ENCODE measurements around the gene SH3GL1. TPM values are rescaled to one million over a fixed set of nuclear protein-coding genes. Genes with fewer than 3 reads are reported as not detected.
"Not testable (repeated sequence)": the region's sequence is repeated elsewhere in the genome, so short reads cannot be mapped to it uniquely, and the experiment has no call there.

Gene SH3GL1
- total RNA-seq, 1 donor from 2014 or later, result 49.2 TPM

DNA sequence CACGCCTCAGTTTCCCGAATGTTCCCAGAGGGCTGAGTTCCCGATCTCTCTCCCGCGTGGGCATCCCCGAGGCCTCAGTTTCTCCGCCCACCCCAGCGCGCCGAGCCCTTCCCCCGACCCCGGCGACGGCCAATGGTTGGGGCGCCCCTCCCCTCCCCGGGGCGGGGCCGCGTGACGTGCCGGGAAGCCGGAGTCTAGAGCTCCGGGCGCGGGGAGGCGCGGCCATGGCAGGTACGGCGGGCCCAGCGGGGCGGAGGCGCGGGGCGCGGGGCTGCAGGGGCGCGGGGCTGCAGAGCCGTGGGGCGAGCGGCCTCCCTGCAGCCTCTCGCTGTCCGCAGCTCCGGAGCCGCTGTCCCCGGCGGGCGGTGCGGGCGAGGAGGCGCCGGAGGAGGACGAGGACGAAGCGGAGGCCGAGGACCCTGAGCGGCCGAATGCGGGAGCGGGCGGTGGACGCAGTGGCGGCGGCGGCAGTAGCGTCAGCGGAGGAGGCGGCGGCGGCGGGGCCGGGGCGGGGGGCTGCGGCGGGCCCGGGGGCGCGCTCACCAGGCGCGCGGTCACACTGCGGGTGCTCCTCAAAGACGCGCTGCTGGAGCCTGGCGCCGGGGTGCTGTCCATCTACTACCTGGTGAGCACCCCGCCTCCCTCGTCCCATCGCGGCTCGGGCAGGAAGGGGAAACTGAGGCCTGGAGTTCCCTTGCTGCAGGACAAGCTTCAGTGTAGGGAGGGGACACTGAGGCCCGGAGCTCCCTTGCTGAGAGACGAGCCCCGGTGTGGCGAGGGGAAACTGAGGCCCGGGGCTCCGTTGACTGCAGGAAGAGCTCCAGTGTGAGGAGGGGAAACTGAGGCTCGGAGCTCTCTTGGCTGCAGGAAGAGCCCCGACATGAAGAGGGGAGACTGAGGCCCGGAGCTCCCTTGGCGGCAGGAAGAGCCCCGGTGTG lies 56.7 kb downstream of the SH3GL1 start, which contains the start of gene MPND:
Gene MPND, plus strand, starts transcription at position 193 of the 938 bp plus-strand sequence. Its CDS starts 32 bp downstream, at position 225.
- intact Hi-C loops (cut with micrococcal nuclease), result loop anchor here (1.0 to 2.0 kb wide), 3 partner anchors 15 to 57 kb away; partner anchors contain the start of gene SH3GL1
- H3K27ac Mint-ChIP-seq, result peak within 1 kb of the TSS; percentile 91
- no peaks in the 10 kb centered on the region for H3K9me3 Mint-ChIP-seq
- DNase-seq (ENCODE audit: low spot score), result peak; percentile 92
- peaks cover 13% of the 10 kb centered on the region for H3K36me3 Mint-ChIP-seq (ENCODE audit: low read depth)
- peak within 1 kb of the TSS; percentile 92 for H3K4me3 Mint-ChIP-seq (ENCODE audit: low read depth)
- H3K4me1 Mint-ChIP-seq (ENCODE audit: low read depth), result peaks cover 8% of the 10 kb centered on the region
- no peaks in the 10 kb centered on the region for H3K27me3 Mint-ChIP-seq (ENCODE audit: low read depth)

DNA sequence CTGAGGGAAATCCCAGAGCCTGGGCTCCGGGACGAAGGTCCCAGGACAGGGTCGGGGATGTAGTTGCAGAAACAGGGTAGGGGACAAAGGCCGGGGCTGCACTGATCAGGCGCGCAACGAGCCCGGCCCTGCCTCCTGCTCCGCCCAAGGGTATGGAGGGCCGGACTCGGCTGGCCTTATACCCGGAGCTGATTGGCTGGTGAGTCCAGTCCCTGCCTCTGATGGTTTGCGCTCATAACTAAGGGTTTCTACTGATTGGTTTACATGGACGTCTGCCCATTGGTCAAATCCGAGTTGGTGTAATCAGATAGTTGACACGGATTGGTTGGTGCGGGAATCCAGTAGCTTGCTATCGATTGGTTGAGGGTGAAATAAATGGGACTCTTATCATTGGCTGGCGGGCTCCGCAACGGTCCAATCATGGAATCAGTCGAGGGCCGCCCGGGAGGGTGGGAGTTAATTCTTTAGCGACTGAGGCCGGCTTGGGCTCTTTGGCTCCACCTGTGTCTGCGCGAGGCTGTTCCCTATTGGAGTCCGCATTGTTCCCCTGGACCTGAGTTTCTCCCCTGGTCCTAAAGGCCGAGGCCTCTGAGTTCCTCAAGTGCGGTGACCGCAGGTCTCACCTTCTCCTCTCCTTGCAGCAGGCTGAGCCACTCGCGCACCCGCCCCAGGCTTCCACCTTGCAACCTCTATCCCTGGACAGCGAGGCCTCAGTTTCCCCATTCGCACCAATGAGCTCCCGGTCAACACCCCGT lies 57.6 kb downstream of the SH3GL1 start:
- DNase-seq (ENCODE audit: low spot score), result peak; percentile 95
- peak overlapping the region; percentile 91 for H3K27ac Mint-ChIP-seq
- H3K36me3 Mint-ChIP-seq (ENCODE audit: low read depth), result peaks cover 13% of the 10 kb centered on the region
- peak overlapping the region; percentile 92 for H3K4me3 Mint-ChIP-seq (ENCODE audit: low read depth)
- H3K27me3 Mint-ChIP-seq (ENCODE audit: low read depth), result no peaks in the 10 kb centered on the region
- no peaks in the 10 kb centered on the region for H3K9me3 Mint-ChIP-seq
- intact Hi-C loops (cut with micrococcal nuclease), result loop anchor here (1.0 to 2.0 kb wide), 3 partner anchors 14 to 58 kb away; partner anchors contain the start of gene SH3GL1
- peaks cover 15% of the 10 kb centered on the region for H3K4me1 Mint-ChIP-seq (ENCODE audit: low read depth)

DNA sequence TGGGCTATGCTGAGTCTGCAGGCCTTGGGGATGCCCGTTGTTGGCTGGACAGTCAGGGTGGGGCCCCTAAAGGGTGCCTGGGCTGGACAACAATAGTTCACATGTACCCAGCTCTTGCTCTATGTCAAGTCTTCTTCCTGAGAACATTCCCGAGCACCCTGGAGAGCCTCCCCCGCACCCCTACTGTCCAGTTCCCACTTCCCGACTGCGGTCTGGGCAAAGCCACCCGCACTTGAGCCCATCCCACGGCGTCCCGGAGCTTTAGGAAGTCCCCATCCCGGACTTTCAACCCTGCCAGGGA lies 58.1 kb downstream of the SH3GL1 start:
- Mint-ChIP-seq H3K4me3 (ENCODE audit: low read depth) (peak overlapping the region; percentile 92), H3K9me3 (no peaks in the 10 kb centered on the region), H3K27me3 (ENCODE audit: low read depth) (no peaks in the 10 kb centered on the region), H3K4me1 (ENCODE audit: low read depth) (peaks cover 16% of the 10 kb centered on the region), H3K36me3 (ENCODE audit: low read depth) (peaks cover 10% of the 10 kb centered on the region), H3K27ac (peak overlapping the region; percentile 91)
- no peak for DNase-seq (ENCODE audit: low spot score)
- intact Hi-C loops (cut with micrococcal nuclease), result loop anchor here (2.0 kb wide), 1 partner anchor 27 kb away; no protein-coding TSS in a partner anchor

DNA sequence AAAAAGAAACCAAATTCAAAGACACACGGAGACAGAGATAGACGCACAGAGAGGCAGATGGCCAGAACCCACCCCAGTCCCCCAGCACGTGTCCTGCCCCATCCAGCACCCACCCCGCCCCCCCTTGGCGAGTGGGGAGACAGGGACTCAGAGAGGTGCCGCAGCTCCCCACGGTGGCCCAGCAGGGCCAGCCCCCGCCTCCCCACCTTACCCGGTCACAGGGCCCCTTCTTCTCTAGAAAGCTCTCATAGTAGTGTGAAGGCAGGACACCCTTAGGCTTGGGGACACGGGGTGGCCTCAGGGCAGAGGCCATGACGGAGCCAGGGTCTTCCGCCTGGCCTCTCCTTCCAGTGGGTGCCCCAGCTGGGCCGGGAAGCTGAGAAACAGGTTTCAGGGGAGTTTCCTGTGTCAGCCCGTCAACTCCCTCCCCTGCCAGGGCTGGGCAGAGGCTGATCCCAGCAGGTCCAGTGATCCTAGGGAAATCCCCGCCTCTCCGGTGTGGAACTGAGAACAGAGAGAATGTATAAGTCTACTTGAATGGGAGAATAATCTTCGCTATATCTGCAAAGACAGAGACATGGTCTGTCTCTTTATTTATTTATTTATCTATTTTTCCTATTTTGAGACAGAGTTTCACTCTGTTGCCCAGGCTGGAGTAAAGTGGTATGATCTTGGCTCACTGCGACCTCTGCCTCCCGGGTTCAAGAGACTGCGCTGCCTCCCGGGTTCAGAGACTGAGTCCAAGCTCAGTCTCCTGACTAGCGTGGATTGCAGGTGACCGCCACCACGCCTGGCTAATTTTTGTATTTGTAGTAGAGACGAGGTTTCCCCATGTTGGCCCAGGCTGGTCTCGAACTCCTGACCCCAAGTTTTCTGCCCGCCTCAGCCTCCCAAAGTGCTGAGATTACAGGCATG lies 61.6 kb downstream of the SH3GL1 start, which contains the start of gene STAP2:
Gene STAP2, minus strand, starts transcription at position 387 of the 915 bp plus-strand sequence. Its CDS starts 74 bp downstream, at position 313.
- Mint-ChIP-seq H3K27ac (peak within 1 kb of the TSS; percentile 93), H3K27me3 (ENCODE audit: low read depth) (no peaks in the 10 kb centered on the region), H3K36me3 (ENCODE audit: low read depth) (peaks cover 13% of the 10 kb centered on the region), H3K4me1 (ENCODE audit: low read depth) (peaks cover 16% of the 10 kb centered on the region), H3K9me3 (peaks cover 7% of the 10 kb centered on the region), H3K4me3 (ENCODE audit: low read depth) (peak within 1 kb of the TSS; percentile 89)
- intact Hi-C loops (cut with micrococcal nuclease), result no loop called here
- DNase-seq (ENCODE audit: low spot score), result peak; percentile 23

DNA sequence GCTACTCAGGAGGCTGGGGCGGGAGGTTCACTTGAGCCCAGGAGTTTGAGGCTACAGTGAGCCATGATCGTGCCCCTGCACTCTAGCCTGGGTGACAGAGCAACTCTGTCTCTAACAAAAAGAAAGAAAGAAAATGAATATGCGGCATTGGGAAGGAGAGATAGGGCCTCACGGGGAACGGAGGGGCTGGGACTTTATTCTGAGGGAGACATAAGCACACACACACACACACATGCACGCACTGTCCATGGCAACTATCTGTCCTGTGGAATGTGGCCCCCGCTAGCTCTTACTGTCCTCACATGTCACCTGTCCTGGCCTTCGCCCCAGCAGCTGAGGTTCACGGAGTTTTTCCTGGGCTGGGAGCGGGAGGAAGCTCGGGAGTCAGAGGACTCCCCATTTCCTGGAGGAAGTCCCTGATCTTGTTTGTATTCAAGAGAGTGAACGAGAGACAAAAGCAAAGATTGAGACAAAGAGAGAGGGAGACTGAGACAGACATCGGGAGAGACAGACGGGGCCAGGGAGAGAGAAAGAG lies 62.4 kb downstream of the SH3GL1 start:
- Mint-ChIP-seq H3K9me3 (peaks cover 7% of the 10 kb centered on the region), H3K27ac (peak overlapping the region; percentile 93), H3K4me3 (ENCODE audit: low read depth) (peak overlapping the region; percentile 89), H3K36me3 (ENCODE audit: low read depth) (peaks cover 13% of the 10 kb centered on the region), H3K27me3 (ENCODE audit: low read depth) (no peaks in the 10 kb centered on the region), H3K4me1 (ENCODE audit: low read depth) (peaks cover 16% of the 10 kb centered on the region)
- DNase-seq (ENCODE audit: low spot score), result peak; percentile 18
- intact Hi-C loops (cut with micrococcal nuclease), result no loop called here

DNA sequence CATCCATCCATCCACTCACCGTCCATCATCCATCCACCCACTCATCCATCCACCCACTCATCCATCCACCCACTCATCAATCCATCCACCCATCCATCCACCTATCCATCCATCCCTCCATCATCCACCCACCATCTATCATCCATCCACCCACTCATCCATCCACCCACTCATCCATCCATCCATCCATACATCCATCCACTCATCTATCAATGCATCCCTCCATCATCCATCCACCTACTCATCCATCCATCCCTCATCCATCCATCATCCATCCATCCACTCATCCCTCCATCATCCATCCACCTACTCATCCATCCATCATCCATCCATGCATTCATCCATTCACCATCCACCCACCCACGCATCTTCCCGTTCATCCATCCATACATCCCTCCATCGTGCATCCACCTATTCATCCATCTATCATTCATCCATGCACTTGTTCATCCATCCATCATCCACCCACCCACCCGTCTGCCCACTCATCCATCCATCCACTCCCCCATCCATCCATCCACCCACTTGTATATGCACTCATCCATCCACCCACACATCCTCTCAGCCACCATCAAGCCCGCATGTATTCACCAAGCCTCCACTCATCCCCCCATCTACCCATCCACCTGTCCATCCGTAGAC lies 65.3 kb downstream of the SH3GL1 start:
- H3K27ac Mint-ChIP-seq, result no peak overlapping the region
- peaks cover 11% of the 10 kb centered on the region for H3K4me1 Mint-ChIP-seq (ENCODE audit: low read depth)
- DNase-seq (ENCODE audit: low spot score), result no peak
- H3K4me3 Mint-ChIP-seq (ENCODE audit: low read depth), result no peak overlapping the region
- intact Hi-C loops (cut with micrococcal nuclease), result no loop called here
- H3K9me3 Mint-ChIP-seq, result peaks cover 7% of the 10 kb centered on the region
- no peaks in the 10 kb centered on the region for H3K27me3 Mint-ChIP-seq (ENCODE audit: low read depth)
- H3K36me3 Mint-ChIP-seq (ENCODE audit: low read depth), result peaks cover 15% of the 10 kb centered on the region

DNA sequence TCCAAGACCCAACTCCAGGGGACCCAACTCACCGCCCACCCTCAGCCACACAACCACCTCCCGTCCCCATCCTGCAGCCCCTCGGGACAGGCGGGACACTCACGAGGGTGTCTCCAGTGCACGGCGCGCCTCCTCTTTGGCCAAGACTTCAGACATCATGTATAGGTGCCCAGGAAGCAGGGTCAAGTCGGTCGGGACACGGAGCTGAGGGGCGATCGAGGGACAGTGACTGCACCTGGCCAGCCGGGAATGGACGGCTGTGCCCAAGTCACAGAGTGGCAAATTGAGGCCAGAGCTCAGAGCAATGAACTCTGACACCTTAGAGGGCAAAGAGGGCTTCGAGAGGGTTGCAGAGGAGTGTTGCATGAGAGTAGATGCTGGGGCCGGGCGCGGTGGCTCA lies 70.5 kb downstream of the SH3GL1 start:
- Mint-ChIP-seq H3K36me3 (ENCODE audit: low read depth) (peaks cover 8% of the 10 kb centered on the region), H3K27me3 (ENCODE audit: low read depth) (peaks cover 3% of the 10 kb centered on the region), H3K27ac (no peak overlapping the region), H3K4me1 (ENCODE audit: low read depth) (peaks cover 17% of the 10 kb centered on the region), H3K4me3 (ENCODE audit: low read depth) (peak overlapping the region; percentile 17), H3K9me3 (no peaks in the 10 kb centered on the region)
- intact Hi-C loops (cut with micrococcal nuclease), result loop anchor here (10.0 kb wide), 1 partner anchor 145 kb away; the partner anchor contains the start of gene HDGFL2
- no peak for DNase-seq (ENCODE audit: low spot score)

DNA sequence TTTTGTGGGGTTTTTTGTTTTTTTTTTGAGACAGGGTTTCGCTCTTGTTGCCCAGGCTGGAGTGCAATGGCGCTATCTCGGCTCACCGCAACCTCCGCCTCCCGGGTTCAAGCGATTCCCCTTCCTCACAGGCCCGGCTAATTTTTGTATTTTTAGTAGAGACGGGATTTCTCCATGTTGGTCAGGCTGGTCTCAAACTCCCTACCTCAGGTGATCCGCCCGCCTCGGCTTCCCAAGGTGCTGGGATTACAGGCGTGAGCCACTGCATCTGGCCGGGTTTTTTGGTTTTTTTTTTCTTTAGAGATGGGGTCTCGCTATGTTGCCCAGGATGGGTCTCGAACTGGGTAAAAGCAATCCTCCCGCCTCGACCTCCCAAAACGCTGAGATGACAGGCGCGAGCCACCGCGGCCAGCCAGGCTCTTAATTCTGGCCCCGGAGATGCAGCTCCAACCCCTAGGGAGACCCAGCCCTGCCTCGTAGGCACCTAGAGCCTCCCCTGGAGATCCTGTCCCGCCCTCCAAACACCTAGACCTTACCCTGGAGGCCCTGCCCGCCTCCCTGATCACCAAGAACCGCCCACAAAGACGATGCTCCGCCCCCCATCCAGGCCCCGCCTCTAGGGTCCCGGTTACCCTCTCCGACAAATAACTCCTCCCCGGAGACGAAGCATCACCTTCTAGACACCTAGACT lies 71.2 kb downstream of the SH3GL1 start:
- intact Hi-C loops (cut with micrococcal nuclease), result loop anchor here (1.0 to 10.0 kb wide), 2 partner anchors 14 to 146 kb away; partner anchors contain the start of genes HDGFL2 and MPND
- Mint-ChIP-seq H3K4me3 (ENCODE audit: low read depth) (peak overlapping the region; percentile 83), H3K4me1 (ENCODE audit: low read depth) (peaks cover 17% of the 10 kb centered on the region), H3K27ac (peak overlapping the region; percentile 76)
- H3K36me3 Mint-ChIP-seq (ENCODE audit: low read depth); DNase-seq (ENCODE audit: low spot score); H3K9me3 Mint-ChIP-seq; H3K27me3 Mint-ChIP-seq (ENCODE audit: low read depth): not testable (repeated sequence)

DNA sequence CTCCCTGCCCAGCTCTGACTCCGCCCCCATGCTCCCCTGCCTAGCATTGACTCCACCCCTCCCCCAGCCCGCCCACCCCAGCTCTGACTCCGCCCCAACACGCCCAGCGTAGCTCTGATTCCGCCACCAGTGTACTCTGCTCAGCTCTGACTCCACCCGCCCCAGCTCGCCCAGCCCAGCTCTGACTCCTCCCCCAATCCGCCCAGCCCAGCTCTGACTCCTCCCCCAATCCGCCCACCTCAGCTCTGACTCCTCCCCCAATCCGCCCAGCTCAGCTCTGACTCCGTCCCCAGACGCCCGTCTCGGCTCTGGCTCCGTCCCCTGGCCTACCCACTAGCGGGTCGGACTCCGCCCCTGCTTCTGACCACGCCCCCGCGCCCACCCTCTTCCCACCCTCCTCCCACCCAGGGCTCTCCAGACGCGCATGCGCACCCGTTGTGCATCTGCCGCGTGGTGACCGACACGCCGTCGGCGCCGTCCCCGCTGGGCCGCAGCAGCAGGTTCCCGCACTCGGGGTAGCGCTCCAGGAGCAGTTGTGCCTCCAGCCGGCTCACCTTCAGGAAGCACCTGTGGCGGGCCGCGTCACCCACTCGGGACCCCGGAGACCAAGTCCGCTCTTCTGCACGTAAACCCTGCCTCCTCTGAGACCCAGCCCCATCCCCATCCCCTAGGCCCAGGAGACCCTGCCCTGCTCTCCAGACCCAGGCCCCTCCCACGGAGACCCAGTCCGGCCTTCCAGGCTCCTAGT lies 71.9 kb downstream of the SH3GL1 start:
- DNase-seq (ENCODE audit: low spot score), result peak; percentile 85
- peaks cover 17% of the 10 kb centered on the region for H3K4me1 Mint-ChIP-seq (ENCODE audit: low read depth)
- H3K27me3 Mint-ChIP-seq (ENCODE audit: low read depth), result peaks cover 3% of the 10 kb centered on the region
- peak overlapping the region; percentile 83 for H3K4me3 Mint-ChIP-seq (ENCODE audit: low read depth)
- H3K9me3 Mint-ChIP-seq, result no peaks in the 10 kb centered on the region
- H3K27ac Mint-ChIP-seq, result peak overlapping the region; percentile 76
- intact Hi-C loops (cut with micrococcal nuclease), result loop anchor here (1.0 to 10.0 kb wide), 2 partner anchors 15 to 146 kb away; partner anchors contain the start of genes HDGFL2 and MPND
- H3K36me3 Mint-ChIP-seq (ENCODE audit: low read depth), result peaks cover 3% of the 10 kb centered on the region

DNA sequence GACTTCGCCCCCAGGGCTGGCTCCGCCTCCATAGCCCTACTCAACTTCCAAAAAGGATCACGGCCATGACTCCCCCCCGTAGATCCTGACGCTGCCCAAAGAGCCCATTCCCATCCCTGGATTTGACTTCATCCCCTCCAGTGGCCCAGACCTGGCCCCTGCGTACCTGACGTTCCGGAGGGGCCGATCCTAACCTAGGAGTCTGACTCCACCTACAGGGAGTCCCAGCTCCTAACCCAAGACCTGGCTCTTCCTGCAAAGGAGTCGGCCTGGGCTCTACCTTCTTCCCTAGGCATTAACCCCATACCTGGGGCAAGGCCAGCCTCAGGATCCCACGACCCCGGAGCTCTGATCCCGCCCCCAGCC lies 72.5 kb downstream of the SH3GL1 start:
- H3K36me3 Mint-ChIP-seq (ENCODE audit: low read depth), result peaks cover 3% of the 10 kb centered on the region
- intact Hi-C loops (cut with micrococcal nuclease), result loop anchor here (1.0 to 10.0 kb wide), 2 partner anchors 15 to 147 kb away; partner anchors contain the start of genes HDGFL2 and MPND
- peak; percentile 25 for DNase-seq (ENCODE audit: low spot score)
- no peaks in the 10 kb centered on the region for H3K9me3 Mint-ChIP-seq
- H3K27ac Mint-ChIP-seq, result no peak overlapping the region
- peaks cover 3% of the 10 kb centered on the region for H3K27me3 Mint-ChIP-seq (ENCODE audit: low read depth)
- peak overlapping the region; percentile 83 for H3K4me3 Mint-ChIP-seq (ENCODE audit: low read depth)
- H3K4me1 Mint-ChIP-seq (ENCODE audit: low read depth), result peaks cover 17% of the 10 kb centered on the region
